Liver (tissue), 9 donors: ENCODE measurements around the gene DNALI1. TPM values are rescaled to one million over a fixed set of nuclear protein-coding genes. Genes with fewer than 3 reads are reported as not detected.

Source experiments
- DNase-seq: peaks from one replicate; pipeline ENCODE4 v3.0.0-alpha.2; 2017; ENCODE audit warnings: low spot score
- H3K27ac ChIP-seq, 2 donors: one replicate each; pipeline ENCODE4 v1.7.0; 2013; ENCODE audit warnings: inconsistent platforms in 2 of 2, low read length in 2 of 2, control low read depth in 1 of 2, low read depth in 1 of 2, mild to moderate bottlenecking in 1 of 2
- H3K27me3 ChIP-seq, 4 donors: one replicate each; pipeline versions ENCODE4 v1.6.1 to v1.7.0; 2013; ENCODE audit warnings: low read length in 3 of 4, inconsistent platforms in 1 of 4, mild to moderate bottlenecking in 1 of 4, moderate library complexity in 1 of 4; ENCODE audit not compliant: control insufficient read depth in 4 of 4, insufficient read depth in 4 of 4
- H3K36me3 ChIP-seq, 4 donors: one replicate each; pipeline versions ENCODE4 v1.6.1 to v1.7.0; 2013; ENCODE audit warnings: low read length in 3 of 4, mild to moderate bottlenecking in 3 of 4, low read depth in 1 of 4, moderate library complexity in 1 of 4; ENCODE audit not compliant: control insufficient read depth in 4 of 4, insufficient read depth in 3 of 4
- H3K4me1 ChIP-seq, 4 donors: one replicate each; pipeline versions ENCODE4 v1.6.1 to v1.7.0; 2013; ENCODE audit warnings: low read length in 3 of 4, mild to moderate bottlenecking in 3 of 4, moderate library complexity in 1 of 4; ENCODE audit not compliant: control insufficient read depth in 4 of 4, insufficient read depth in 4 of 4
- H3K4me3 ChIP-seq, 3 donors: one replicate each; pipeline versions ENCODE4 v1.6.1 to v1.7.0; 2013; ENCODE audit warnings: low read length in 3 of 3, control low read depth in 1 of 3, low read depth in 1 of 3, mild to moderate bottlenecking in 1 of 3
- H3K9ac ChIP-seq, 2 donors: one replicate each; pipeline ENCODE4 v1.7.0; 2013; ENCODE audit warnings: low read length in 2 of 2, mild to moderate bottlenecking in 2 of 2, moderate library complexity in 2 of 2, control low read depth in 1 of 2, low read depth in 1 of 2
- H3K9me3 ChIP-seq, 4 donors: one replicate each; pipeline versions ENCODE4 v1.6.1 to v1.7.0; 2013; ENCODE audit warnings: low read length in 3 of 4; ENCODE audit not compliant: control insufficient read depth in 4 of 4
- ATF3 ChIP-seq: IDR thresholded peaks from 2 replicates; pipeline ENCODE4 v1.6.1; 2016; ENCODE audit warnings: antibody characterized with exemption
- CTCF ChIP-seq: fragments of 150-350 bp; IDR thresholded peaks from 2 replicates; pipeline ENCODE4 v1.5.1; 2017; ENCODE audit warnings: improper control_type of control experiment, low read depth, low read length; ENCODE audit not compliant: missing input control
- EGR1 ChIP-seq, 2 donors: IDR thresholded peaks; 2 replicates each; pipeline ENCODE4 v1.6.1; 2016 to 2018; ENCODE audit warnings: antibody characterized with exemption in 2 of 2, low read depth in 2 of 2
- FOXA1 ChIP-seq: IDR thresholded peaks from 2 replicates; pipeline ENCODE4 v1.6.1; 2016; ENCODE audit warnings: antibody characterized with exemption
- FOXA2 ChIP-seq: IDR thresholded peaks from 2 replicates; pipeline ENCODE4 v1.6.1; 2016; ENCODE audit warnings: antibody characterized with exemption
- GABPA ChIP-seq, 2 donors: IDR thresholded peaks in 1 of 2; conservative IDR thresholded peaks in 1 of 2; 2 replicates each; pipeline ENCODE4 v1.6.1; 2016; ENCODE audit warnings: antibody characterized with exemption in 2 of 2, mild to moderate bottlenecking in 1 of 2, moderate library complexity in 1 of 2
- HNF4A ChIP-seq, 2 donors: conservative IDR thresholded peaks; 2 replicates each; pipeline ENCODE4 v1.6.1; 2016; ENCODE audit warnings: antibody characterized with exemption in 2 of 2, mild to moderate bottlenecking in 2 of 2
- HNF4G ChIP-seq: IDR thresholded peaks from 2 replicates; pipeline ENCODE4 v1.6.1; 2016; ENCODE audit warnings: antibody characterized with exemption
- JUND ChIP-seq, 2 donors: IDR thresholded peaks; 2 replicates each; pipeline ENCODE4 v1.6.1; 2016; ENCODE audit warnings: antibody characterized with exemption in 2 of 2
- NR2F2 ChIP-seq: IDR thresholded peaks from 2 replicates; pipeline ENCODE4 v1.6.1; 2016; ENCODE audit warnings: antibody characterized with exemption
- RAD21 ChIP-seq, 2 donors: IDR thresholded peaks; 2 replicates each; pipeline ENCODE4 v1.6.1; 2016; ENCODE audit warnings: antibody characterized with exemption in 2 of 2, mild to moderate bottlenecking in 2 of 2
- REST ChIP-seq: IDR thresholded peaks from 2 replicates; pipeline ENCODE4 v1.6.1; 2016; ENCODE audit warnings: antibody characterized with exemption, mild to moderate bottlenecking
- RXRA ChIP-seq, 2 donors: IDR thresholded peaks; 2 replicates each; pipeline ENCODE4 v1.6.1; 2017 to 2018; ENCODE audit warnings: antibody characterized with exemption in 2 of 2, mild to moderate bottlenecking in 1 of 2
- SP1 ChIP-seq: IDR thresholded peaks from 2 replicates; pipeline ENCODE4 v1.6.1; 2018; ENCODE audit warnings: antibody characterized with exemption, mild to moderate bottlenecking
- TAF1 ChIP-seq: conservative IDR thresholded peaks from 2 replicates; pipeline ENCODE4 v1.6.1; 2016; ENCODE audit warnings: antibody characterized with exemption, mild to moderate bottlenecking
- YY1 ChIP-seq: IDR thresholded peaks from 2 replicates; pipeline ENCODE4 v1.6.1; 2016; ENCODE audit warnings: antibody characterized with exemption, mild to moderate bottlenecking
- ZBTB33 ChIP-seq: IDR thresholded peaks from 2 replicates; pipeline ENCODE4 v1.6.1; 2016; ENCODE audit warnings: antibody characterized with exemption
- WGBS: extraction: QIAGEN DNeasy Blood & Tissue Kit; methylation state at CpG from one replicate; pipeline ENCODE4 v1.1.7; 2013; 5-methylcytosine and 5-hydroxymethylcytosine counted together
- polyA plus RNA-seq, 2 donors: library from polyadenylated mRNA; stranded (reverse) in 1 of 2; unstranded in 1 of 2; fragments of 200-250 nt in 1 of 2; fragments of >200 nt in 1 of 2; fragmentation: Nextera tagmentation in 1 of 2; extraction: Ambion mirVana in 1 of 2; gene quantifications; one replicate each; pipeline versions ENCODE4 v1.2.1 to v1.2.3, GENCODE V29; 2013 to 2015
- total RNA-seq, 2 donors: library from RNA; depleted of rRNA; stranded (reverse); fragments of >200 nt; gene quantifications; one replicate each; pipeline ENCODE4 v1.2.3, GENCODE V29; 2014
- donor health status: healthy.
- donor health status: healthy.
- donor health status: healthy.
- donor health status: healthy.
- donor health status: healthy.

DNALI1 gene
- total and polyA plus RNA-seq, 4 donors, result 1.5 to 8.6 (median 4.1) TPM

- 4% methylated on average over 26 of the region's 26 CpGs for WGBS
- H3K9ac ChIP-seq, result peak overlapping the region; percentile 15 to 66
- H3K27ac ChIP-seq, result peak overlapping the region; percentile 99
- no peaks in the 10 kb centered on the region for H3K27me3 ChIP-seq
- H3K36me3 ChIP-seq, result peaks cover 7 to 14% (median 11%) of the 10 kb centered on the region in 4 donors
- peaks cover 3 to 15% (median 5%) of the 10 kb centered on the region in 4 donors for H3K4me1 ChIP-seq
- TF ChIP-seq FOXA2 (no peak), RXRA (IDR thresholded peaks at IDR 0.05) (no peak), EGR1 (IDR thresholded peaks at IDR 0.05; ENCODE audit: low read depth in 2 of 2) (no peak), ZBTB33 (no peak), NR2F2 (no peak), ATF3 (no peak), HNF4A (conservative IDR thresholded peaks at IDR 0.05) (no peak), SP1 (no peak), CTCF (no peak), RAD21 (IDR thresholded peaks at IDR 0.05) (no peak), FOXA1 (no peak), TAF1 (no peak), HNF4G (no peak), JUND (IDR thresholded peaks at IDR 0.05) (no peak)
- peak overlapping the region; percentile 79 to 99 (median 86) for H3K4me3 ChIP-seq
- H3K9me3 ChIP-seq, result no peaks in the 10 kb centered on the region
- DNase-seq, result peak; percentile 50
Observed at GRCh38 chr1:37513795-37514349, 42.9 kb upstream of the DNALI1 start.

- peak within 1 kb of the TSS; percentile 99 for H3K27ac ChIP-seq
- peak within 1 kb of the TSS; percentile 86 to 99 (median 89) for H3K4me3 ChIP-seq
- DNase-seq, result peak; percentile 88
- no peaks in the 10 kb centered on the region for H3K27me3 ChIP-seq
- H3K9me3 ChIP-seq, result no peaks in the 10 kb centered on the region
- WGBS, result under 1% methylated on average over 100 of the region's 100 CpGs
- peak within 1 kb of the TSS; percentile 99 to 100 for H3K9ac ChIP-seq
- peaks cover 2 to 8% (median 8%) of the 10 kb centered on the region in 4 donors for H3K36me3 ChIP-seq
- peaks cover 3 to 15% (median 5%) of the 10 kb centered on the region in 4 donors for H3K4me1 ChIP-seq
- TF ChIP-seq NR2F2 (no peak), YY1 (peak; percentile 80), CTCF (peak; percentile 54), GABPA (IDR thresholded peaks at IDR 0.05 in 1 of 2, conservative IDR thresholded peaks at IDR 0.05 in 1 of 2) (peak in 1 of 2 donors; percentile 21), REST (peak; percentile 45), RXRA (IDR thresholded peaks at IDR 0.05) (peak; percentile 10 to 36), RAD21 (IDR thresholded peaks at IDR 0.05) (peak in 1 of 2 donors; percentile 14), ZBTB33 (no peak), JUND (IDR thresholded peaks at IDR 0.05) (no peak), HNF4A (conservative IDR thresholded peaks at IDR 0.05) (peak; percentile 66 to 87), HNF4G (no peak), FOXA2 (no peak), EGR1 (IDR thresholded peaks at IDR 0.05; ENCODE audit: low read depth in 2 of 2) (no peak), SP1 (peak; percentile 77), TAF1 (peak; percentile 72)
Observed at GRCh38 chr1:37514350-37515184, 42.2 kb upstream of the DNALI1 start, which contains the start of gene MEAF6. TSS of gene MEAF6 (minus strand) at chr1:37514766. CDS start at chr1:37514746, 20 bp downstream.
